ENCODE measurements around the gene TMEM244. TPM values are rescaled to one million over a fixed set of nuclear protein-coding genes. Genes with fewer than 3 reads are reported as not detected.
"Not testable (repeated sequence)": the region's sequence is repeated elsewhere in the genome, so short reads cannot be mapped to it uniquely, and the experiment has no call there.

Gene TMEM244
- total RNA-seq, 1 donor from 2014 or later, result not detected

DNA sequence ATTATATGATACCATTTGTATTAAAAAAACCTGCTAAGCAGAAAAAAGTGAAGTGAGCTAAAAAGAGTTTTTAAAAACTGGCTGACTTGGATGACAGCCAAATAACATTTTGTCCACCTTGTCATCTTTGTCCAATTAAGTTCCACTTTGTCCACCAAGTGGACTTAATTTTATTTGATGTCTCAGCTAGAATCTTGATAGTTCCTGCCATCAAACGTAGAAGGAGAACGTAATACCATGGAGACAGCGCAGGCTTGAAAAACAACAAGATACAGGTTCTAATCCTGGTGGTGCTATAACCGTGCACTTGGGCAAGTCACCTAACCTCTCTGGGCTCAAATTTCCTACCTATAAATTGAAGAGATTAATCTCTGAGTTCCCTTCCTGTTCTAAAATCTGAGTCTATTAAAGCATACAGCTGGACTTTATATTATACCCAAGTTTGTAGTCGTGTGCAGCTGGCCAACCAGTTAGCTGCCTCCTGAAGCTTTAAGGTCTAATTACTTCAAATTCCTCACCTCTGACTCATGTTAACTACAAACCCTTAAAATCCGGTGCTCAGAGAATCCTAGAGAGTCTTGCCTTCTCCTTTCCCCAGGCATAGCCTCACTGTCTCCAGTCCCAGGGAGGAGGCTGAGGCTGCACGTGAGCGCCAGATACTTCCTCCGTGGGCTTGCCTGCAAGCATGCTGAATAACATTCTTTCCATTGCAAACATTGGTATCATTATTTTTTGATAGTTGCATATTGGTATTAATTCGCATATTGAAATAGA lies 16.8 kb downstream of the TMEM244 start:
- H3K4me1 Mint-ChIP-seq, result no peaks in the 10 kb centered on the region
- TF ChIP-seq CTCF (conservative IDR thresholded peaks at IDR 0.05), result no peak
- no peak overlapping the region for H3K4me3 Mint-ChIP-seq
- DNase-seq (ENCODE audit: low read depth, low spot score), result no peak
- no peak overlapping the region for H3K27ac Mint-ChIP-seq (ENCODE audit: unreplicated experiment)
- no peaks in the 10 kb centered on the region for H3K36me3 Mint-ChIP-seq (ENCODE audit: low read depth)
- no peaks in the 10 kb centered on the region for H3K27me3 Mint-ChIP-seq (ENCODE audit: low read depth)
- no peaks in the 10 kb centered on the region for H3K9me3 Mint-ChIP-seq

DNA sequence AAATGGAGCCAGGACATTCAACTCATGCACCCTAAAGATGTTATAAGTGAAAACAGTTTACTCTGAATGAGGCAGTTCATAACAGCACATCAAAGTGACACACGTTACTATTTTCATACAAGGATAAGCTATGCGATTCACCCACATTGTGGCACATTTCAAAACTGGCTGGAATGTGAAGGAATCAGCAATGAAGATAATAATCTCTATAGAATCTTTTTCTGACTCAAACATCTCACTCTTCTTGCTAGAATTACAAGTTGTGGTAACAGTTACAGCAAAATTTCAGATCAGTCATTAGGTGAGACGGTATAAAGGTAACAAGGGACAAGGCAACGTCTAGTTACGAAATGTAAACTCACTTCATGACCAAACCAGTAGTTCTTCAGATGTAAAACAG lies 17.5 kb downstream of the TMEM244 start:
- Mint-ChIP-seq H3K27ac (ENCODE audit: unreplicated experiment) (no peak overlapping the region), H3K4me3 (no peak overlapping the region)

GRCh38 chr6:129842881-129843409 lies 18.2 kb downstream of the TMEM244 start:
- H3K27ac Mint-ChIP-seq (ENCODE audit: unreplicated experiment), result no peak overlapping the region
- no peak overlapping the region for H3K4me3 Mint-ChIP-seq
- peaks cover 5% of the 10 kb centered on the region for H3K36me3 Mint-ChIP-seq (ENCODE audit: low read depth)
- H3K4me1 Mint-ChIP-seq, result no peaks in the 10 kb centered on the region
- H3K9me3 Mint-ChIP-seq, result peaks cover 5% of the 10 kb centered on the region
- no peaks in the 10 kb centered on the region for H3K27me3 Mint-ChIP-seq (ENCODE audit: low read depth)
- TF ChIP-seq CTCF (conservative IDR thresholded peaks at IDR 0.05), result no peak
- no peak for DNase-seq (ENCODE audit: low read depth, low spot score)

More for the DNA sequence above, 17.5 kb downstream of the TMEM244 start:
- no peaks in the 10 kb centered on the region for H3K9me3 Mint-ChIP-seq
- no peak for DNase-seq (ENCODE audit: low read depth, low spot score)
- no peaks in the 10 kb centered on the region for H3K36me3 Mint-ChIP-seq (ENCODE audit: low read depth)
- TF ChIP-seq CTCF (conservative IDR thresholded peaks at IDR 0.05), result no peak
- H3K4me1 Mint-ChIP-seq, result no peaks in the 10 kb centered on the region
- no peaks in the 10 kb centered on the region for H3K27me3 Mint-ChIP-seq (ENCODE audit: low read depth)

DNA sequence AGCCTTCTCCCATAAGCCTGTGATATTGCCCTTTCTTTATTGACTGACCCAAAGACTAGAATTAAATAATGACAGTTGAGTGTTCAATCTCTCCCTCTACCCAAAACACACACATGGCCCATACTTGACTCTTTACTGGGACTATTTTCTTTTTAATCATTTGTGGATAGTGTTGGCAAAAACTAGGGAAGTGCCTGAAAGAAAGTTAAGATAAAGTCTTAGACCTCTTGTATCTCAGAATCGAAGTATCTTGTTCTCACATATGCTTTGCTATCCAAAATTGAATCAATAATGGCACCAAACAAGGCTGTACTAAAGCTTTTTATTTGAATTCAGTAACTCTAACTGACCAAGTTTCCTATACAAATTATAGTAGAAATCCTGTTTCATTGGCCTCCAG lies 19.0 kb downstream of the TMEM244 start:
- Mint-ChIP-seq H3K27ac (ENCODE audit: unreplicated experiment) (no peak overlapping the region), H3K4me3 (no peak overlapping the region)

GRCh38 chr6:129839562-129839961 lies 21.6 kb downstream of the TMEM244 start:
- not testable (repeated sequence) for H3K27ac Mint-ChIP-seq (ENCODE audit: unreplicated experiment); H3K9me3 Mint-ChIP-seq; H3K27me3 Mint-ChIP-seq (ENCODE audit: low read depth); H3K4me3 Mint-ChIP-seq; DNase-seq (ENCODE audit: low read depth, low spot score); H3K4me1 Mint-ChIP-seq; H3K36me3 Mint-ChIP-seq (ENCODE audit: low read depth)

More for the DNA sequence above, 19.0 kb downstream of the TMEM244 start:
- no peaks in the 10 kb centered on the region for H3K27me3 Mint-ChIP-seq (ENCODE audit: low read depth)
- no peak for DNase-seq (ENCODE audit: low read depth, low spot score)
- no peaks in the 10 kb centered on the region for H3K4me1 Mint-ChIP-seq
- H3K9me3 Mint-ChIP-seq, result peaks cover 6% of the 10 kb centered on the region
- no peak for TF ChIP-seq CTCF (conservative IDR thresholded peaks at IDR 0.05)
- peaks cover 5% of the 10 kb centered on the region for H3K36me3 Mint-ChIP-seq (ENCODE audit: low read depth)

DNA sequence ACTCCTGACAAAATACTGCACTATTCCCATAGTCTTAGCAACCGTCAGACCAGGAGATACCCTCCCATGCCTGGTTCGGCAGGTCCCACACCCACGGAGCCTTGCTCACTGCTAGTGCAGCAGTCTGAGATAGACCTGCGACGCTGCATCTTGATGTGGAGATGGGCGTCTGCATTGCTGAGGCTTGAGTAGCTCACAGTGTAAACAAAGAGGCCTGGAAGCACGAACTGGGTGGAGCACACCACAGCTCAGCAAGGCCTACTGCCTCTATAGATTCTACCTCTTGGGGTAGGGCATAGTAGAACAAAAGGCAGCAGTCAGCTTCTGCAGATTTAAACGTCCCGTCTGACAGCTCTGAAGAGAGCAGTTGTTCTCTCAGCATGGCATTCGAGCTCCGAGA lies 25.4 kb downstream of the TMEM244 start:
- no peaks in the 10 kb centered on the region for H3K4me1 Mint-ChIP-seq
- H3K27ac Mint-ChIP-seq (ENCODE audit: unreplicated experiment), result no peak overlapping the region
- DNase-seq (ENCODE audit: low read depth, low spot score), result no peak
- no peaks in the 10 kb centered on the region for H3K27me3 Mint-ChIP-seq (ENCODE audit: low read depth)
- H3K9me3 Mint-ChIP-seq, result peaks cover 6% of the 10 kb centered on the region
- no peak for TF ChIP-seq CTCF (conservative IDR thresholded peaks at IDR 0.05)
- peaks cover 5% of the 10 kb centered on the region for H3K36me3 Mint-ChIP-seq (ENCODE audit: low read depth)
- no peak overlapping the region for H3K4me3 Mint-ChIP-seq
